Loucy (cell line): ENCODE results near the gene MICA.
"Not testable (repeated sequence)": the region's sequence is repeated elsewhere in the genome, so short reads cannot be mapped to it uniquely, and the experiment has no call there.

Experiments
- H2AFZ ChIP-seq: fragments of 200-600 bp; sonication (generic); 2 replicates; pipeline ENCODE4 v1.6.0; 2016; ENCODE audit warnings: antibody characterized with exemption, mild to moderate bottlenecking, low read length, moderate library complexity
- H3F3A ChIP-seq: fragments of 200-600 bp; 2 replicates; pipeline ENCODE4 v1.6.0; 2016; ENCODE audit warnings: antibody characterized with exemption, low read depth, mild to moderate bottlenecking
- H3K27me3 ChIP-seq: fragments of 200-600 bp; sonication (generic); 2 replicates; pipeline ENCODE4 v1.6.1; 2014; ENCODE audit warnings: low read length, mild to moderate bottlenecking; ENCODE audit not compliant: insufficient read depth, poor library complexity, severe bottlenecking
- H3K36me3 ChIP-seq: fragments of 200-600 bp; sonication (generic); 2 replicates; pipeline ENCODE4 v1.6.1; 2016; ENCODE audit warnings: low read length; ENCODE audit not compliant: insufficient read depth
- H3K4me1 ChIP-seq: fragments of 200-600 bp; sonication (generic); 2 replicates; pipeline ENCODE4 v1.5.1; 2014; ENCODE audit warnings: low read length, mild to moderate bottlenecking; ENCODE audit not compliant: insufficient read depth, poor library complexity, severe bottlenecking
- H3K4me2 ChIP-seq: fragments of 200-600 bp; sonication (generic); 2 replicates; pipeline ENCODE4 v1.6.0; 2014; ENCODE audit warnings: antibody characterized with exemption, low read length, low read depth, mild to moderate bottlenecking; ENCODE audit not compliant: poor library complexity, severe bottlenecking
- H3K4me3 ChIP-seq: fragments of 200-600 bp; sonication (generic); 2 replicates; pipeline ENCODE4 v1.5.1; 2014; ENCODE audit warnings: low read length, mild to moderate bottlenecking, mixed read lengths; ENCODE audit not compliant: poor library complexity, severe bottlenecking
- H3K79me2 ChIP-seq: fragments of 200-600 bp; sonication (generic); 2 replicates; pipeline ENCODE4 v1.6.1; 2014; ENCODE audit warnings: low read length; ENCODE audit not compliant: insufficient read depth
- H3K9ac ChIP-seq: fragments of 200-600 bp; sonication (generic); 2 replicates; pipeline ENCODE4 v1.6.0; 2014; ENCODE audit warnings: mild to moderate bottlenecking, low read depth, low read length, moderate library complexity; ENCODE audit not compliant: poor library complexity, severe bottlenecking
- H3K9me2 ChIP-seq: fragments of 200-600 bp; sonication (generic); replicated peaks from 2 replicates; pipeline ENCODE4 v1.6.1; 2016; ENCODE audit warnings: low read depth, low read length, mixed read lengths
- H3K9me3 ChIP-seq: fragments of 200-600 bp; sonication (generic); 2 replicates; pipeline ENCODE4 v1.6.1; 2014; ENCODE audit warnings: mild to moderate bottlenecking, antibody characterized with exemption, low read length, low read depth; ENCODE audit not compliant: insufficient read depth
- H4K20me1 ChIP-seq: fragments of 200-600 bp; sonication (generic); 2 replicates; pipeline ENCODE4 v1.6.0; 2014; ENCODE audit warnings: antibody characterized with exemption, low read length, mild to moderate bottlenecking; ENCODE audit not compliant: insufficient read depth, poor library complexity, severe bottlenecking
- CTCF ChIP-seq: fragments of 200-600 bp; sonication (generic); conservative IDR thresholded peaks from 2 replicates; pipeline ENCODE4 v1.5.1; 2014; ENCODE audit warnings: mild to moderate bottlenecking, antibody characterized with exemption, low read length
- EZH2phosphoT487 ChIP-seq: fragments of 200-600 bp; IDR thresholded peaks from 2 replicates; pipeline ENCODE4 v1.6.1; 2018; ENCODE audit warnings: antibody characterized with exemption, mild to moderate bottlenecking, moderate library complexity, borderline replicate concordance

The MICA gene

DNA sequence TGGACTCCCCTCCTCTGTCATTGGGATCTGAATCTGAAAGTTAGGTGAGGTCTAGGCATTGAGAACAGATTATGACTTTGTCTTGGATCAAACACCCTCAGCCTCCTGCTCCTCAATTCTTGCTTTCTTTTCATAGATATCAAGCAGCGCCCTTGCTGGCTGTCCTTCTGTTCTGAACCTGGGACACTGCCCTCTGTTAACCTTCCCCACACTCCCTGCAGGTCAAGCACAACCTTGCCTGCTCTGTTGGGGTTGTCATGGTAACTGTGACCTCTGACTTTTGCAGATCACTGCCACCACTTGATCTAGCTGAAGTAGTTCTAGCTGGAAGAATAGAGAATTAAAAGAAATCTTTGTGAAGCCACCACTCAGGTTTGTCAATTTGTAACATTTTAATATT, 16.4 kb upstream of the MICA start:
- H3K9me3 ChIP-seq: no peaks in the 10 kb centered on the region
- H3K9ac ChIP-seq: no peak overlapping the region
- no peaks in the 10 kb centered on the region for H3K36me3 ChIP-seq
- no peaks in the 10 kb centered on the region for H3K79me2 ChIP-seq
- no peaks in the 10 kb centered on the region for H4K20me1 ChIP-seq
- TF ChIP-seq CTCF (no peak), EZH2phosphoT487 (no peak)
- no peaks in the 10 kb centered on the region for H3K9me2 ChIP-seq
- no peak overlapping the region for H2AFZ ChIP-seq
- no peaks in the 10 kb centered on the region for H3K27me3 ChIP-seq
- H3K4me2 ChIP-seq: no peak overlapping the region
- H3K4me3 ChIP-seq: no peak overlapping the region
- H3K4me1 ChIP-seq: no peaks in the 10 kb centered on the region
- no peaks in the 10 kb centered on the region for H3F3A ChIP-seq

DNA sequence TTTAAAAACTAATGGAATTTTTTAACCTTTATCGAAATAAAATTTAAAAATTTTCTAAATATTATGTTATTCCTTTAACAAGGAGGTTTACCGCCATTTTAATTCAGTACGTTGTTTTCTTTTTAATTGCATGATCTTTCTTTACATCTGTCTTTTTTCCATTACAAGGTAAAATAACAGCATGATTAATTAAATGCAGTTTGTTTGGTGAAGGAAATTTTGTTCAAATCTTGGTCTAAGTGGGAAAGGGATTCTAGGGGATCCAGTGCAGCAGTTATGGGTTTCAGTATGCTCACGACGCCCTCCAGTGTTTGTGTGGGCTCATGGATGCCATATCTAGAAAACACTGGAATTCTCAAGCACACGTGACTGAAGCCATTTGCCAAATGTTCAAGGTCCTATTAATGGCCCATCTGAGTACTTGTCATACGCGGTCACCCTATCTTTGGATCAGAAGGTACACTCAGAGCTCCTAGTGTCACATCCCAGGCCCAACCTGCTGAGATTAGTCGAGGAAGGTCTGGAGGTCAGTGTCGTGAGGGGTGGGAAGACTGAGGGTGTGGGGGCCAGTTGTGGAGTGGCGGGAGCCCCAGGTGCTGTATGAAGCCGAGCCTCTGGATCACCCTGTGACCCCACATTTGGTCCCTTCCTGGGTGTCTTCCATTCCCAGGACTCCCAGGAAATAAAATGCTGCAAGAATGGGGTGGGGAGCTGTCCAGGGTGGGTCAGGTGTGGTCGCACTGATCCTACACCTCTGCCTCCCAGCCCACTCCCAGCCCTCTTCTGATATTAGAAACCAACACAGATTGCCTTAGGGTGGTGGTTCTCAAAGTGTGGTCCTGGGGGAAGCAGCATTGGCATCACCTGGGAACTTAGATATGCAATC, 14.2 kb upstream of the MICA start:
- H3K9ac ChIP-seq, H3K79me2 ChIP-seq, H3K4me3 ChIP-seq, H2AFZ ChIP-seq, H3K27me3 ChIP-seq, H3K9me3 ChIP-seq, H3K36me3 ChIP-seq, H3K9me2 ChIP-seq, H3K4me1 ChIP-seq, H3F3A ChIP-seq, H4K20me1 ChIP-seq, H3K4me2 ChIP-seq: not testable (repeated sequence)

- not testable (repeated sequence) for H3K4me2 ChIP-seq, H3K9ac ChIP-seq, H3F3A ChIP-seq, H2AFZ ChIP-seq, H3K36me3 ChIP-seq, H3K4me3 ChIP-seq, H3K9me3 ChIP-seq, H3K27me3 ChIP-seq, H4K20me1 ChIP-seq, H3K4me1 ChIP-seq, H3K79me2 ChIP-seq, H3K9me2 ChIP-seq
Measured at GRCh38 chr6:31389802-31390132, 13.6 kb upstream of the MICA start.

GRCh38 chr6:31393932-31394331, 9.5 kb upstream of the MICA start:
- no peak overlapping the region for H3K9ac ChIP-seq
- TF ChIP-seq CTCF (no peak), EZH2phosphoT487 (no peak)
- no peak overlapping the region for H2AFZ ChIP-seq
- no peaks in the 10 kb centered on the region for H3K9me3 ChIP-seq
- no peaks in the 10 kb centered on the region for H4K20me1 ChIP-seq
- no peaks in the 10 kb centered on the region for H3K27me3 ChIP-seq
- no peaks in the 10 kb centered on the region for H3K36me3 ChIP-seq
- peaks cover 14% of the 10 kb centered on the region for H3K4me1 ChIP-seq
- no peak overlapping the region for H3K4me2 ChIP-seq
- H3K9me2 ChIP-seq: no peaks in the 10 kb centered on the region
- no peaks in the 10 kb centered on the region for H3F3A ChIP-seq
- peaks cover 8% of the 10 kb centered on the region; the same call in 1 of the 2 replicates for H3K79me2 ChIP-seq
- no peak overlapping the region for H3K4me3 ChIP-seq
